Measurements from ENCODE around the gene KLHL7. TPM values are rescaled to one million over a fixed set of nuclear protein-coding genes. Genes with fewer than 3 reads are reported as not detected.

The KLHL7 gene
- total RNA-seq, 2 experiments from 2014 or later, result 17.1 to 18.2 TPM

DNA sequence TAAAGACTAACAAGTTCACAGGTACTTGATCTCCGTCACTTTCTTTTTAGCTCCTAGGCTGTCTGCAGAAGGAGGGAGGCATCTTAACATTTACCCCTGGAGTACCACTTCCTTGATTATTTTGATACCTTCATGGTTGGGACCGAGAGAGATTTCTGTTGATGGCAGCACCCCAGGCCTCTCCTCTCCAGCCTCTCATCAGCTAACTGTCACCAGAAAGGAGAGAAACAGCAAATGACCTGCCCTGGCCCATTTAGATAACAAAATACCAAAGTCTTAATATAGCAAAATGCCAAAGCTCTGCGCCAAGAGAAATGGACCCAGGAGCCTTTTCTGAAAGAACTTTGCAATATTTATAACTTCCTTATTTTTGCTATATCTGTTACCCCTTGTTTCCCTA is 30.0 kb upstream of the KLHL7 start:
- H3K4me1 Mint-ChIP-seq (ENCODE audit: low read depth), result no peaks in the 10 kb centered on the region
- intact Hi-C loops (cut with micrococcal nuclease), result no loop called here
- no peak overlapping the region for H3K27ac Mint-ChIP-seq
- DNase-seq (no peak), ATAC-seq (no peak)
- ChIA-PET POLR2A (no interaction called here), CTCF (interaction anchor here (1.5 kb wide), 1 partner anchor 24 kb away, joined by 3 read pairs; no protein-coding TSS in a partner anchor)
- H3K4me3 Mint-ChIP-seq, result no peak overlapping the region
- no peaks in the 10 kb centered on the region for H3K36me3 Mint-ChIP-seq (ENCODE audit: low read depth)
- no peaks in the 10 kb centered on the region for H3K9me3 Mint-ChIP-seq
- H3K27me3 Mint-ChIP-seq, result peaks cover 9% of the 10 kb centered on the region
- no peak for TF ChIP-seq CTCF (IDR thresholded peaks at IDR 0.05)

- DNase-seq (no peak), ATAC-seq (no peak)
- Mint-ChIP-seq H3K4me3 (no peak overlapping the region), H3K27ac (no peak overlapping the region), H3K4me1 (ENCODE audit: low read depth) (no peaks in the 10 kb centered on the region), H3K9me3 (no peaks in the 10 kb centered on the region), H3K27me3 (peaks cover 9% of the 10 kb centered on the region), H3K36me3 (ENCODE audit: low read depth) (no peaks in the 10 kb centered on the region)
- CTCF ChIA-PET, result interaction anchor here (1.5 kb wide), 1 partner anchor 23 kb away, joined by 3 read pairs; no protein-coding TSS in a partner anchor
- intact Hi-C loops (cut with micrococcal nuclease), result no loop called here
- POLR2A ChIA-PET, result no interaction called here
- no peak for TF ChIP-seq CTCF (IDR thresholded peaks at IDR 0.05)
Observed at GRCh38 chr7:23076772-23077171, 28.8 kb upstream of the KLHL7 start.

GRCh38 chr7:23093111-23093510 is 12.5 kb upstream of the KLHL7 start:
- no peak overlapping the region for H3K27ac Mint-ChIP-seq
- DNase-seq (no peak), ATAC-seq (no peak)
- ChIA-PET CTCF (no interaction called here), POLR2A (no interaction called here)
- intact Hi-C loops (cut with micrococcal nuclease), result no loop called here
- no peak for TF ChIP-seq CTCF (IDR thresholded peaks at IDR 0.05)
- no peaks in the 10 kb centered on the region for H3K4me1 Mint-ChIP-seq (ENCODE audit: low read depth)
- peaks cover 2% of the 10 kb centered on the region for H3K9me3 Mint-ChIP-seq
- H3K4me3 Mint-ChIP-seq, result no peak overlapping the region
- H3K27me3 Mint-ChIP-seq, result no peaks in the 10 kb centered on the region
- H3K36me3 Mint-ChIP-seq (ENCODE audit: low read depth), result peaks cover 4% of the 10 kb centered on the region

GRCh38 chr7:23093546-23093945 is 12.0 kb upstream of the KLHL7 start:
- no peak overlapping the region for H3K4me3 Mint-ChIP-seq
- ATAC-seq, result no peak
- no peaks in the 10 kb centered on the region for H3K27me3 Mint-ChIP-seq
- DNase-seq, result no peak
- CTCF ChIA-PET, result no interaction called here
- H3K36me3 Mint-ChIP-seq (ENCODE audit: low read depth), result peaks cover 4% of the 10 kb centered on the region
- POLR2A ChIA-PET, result no interaction called here
- H3K4me1 Mint-ChIP-seq (ENCODE audit: low read depth), result no peaks in the 10 kb centered on the region
- TF ChIP-seq CTCF (IDR thresholded peaks at IDR 0.05), result no peak
- intact Hi-C loops (cut with micrococcal nuclease), result no loop called here
- peaks cover 2% of the 10 kb centered on the region for H3K9me3 Mint-ChIP-seq
- no peak overlapping the region for H3K27ac Mint-ChIP-seq

GRCh38 chr7:23096518-23097290 is 8.9 kb upstream of the KLHL7 start:
- H3K4me3 Mint-ChIP-seq, result no peak overlapping the region

More at GRCh38 chr7:23096518-23097290, 8.9 kb upstream of the KLHL7 start:
- intact Hi-C loops (cut with micrococcal nuclease), result no loop called here
- Mint-ChIP-seq H3K9me3 (peaks cover 2% of the 10 kb centered on the region), H3K4me1 (ENCODE audit: low read depth) (no peaks in the 10 kb centered on the region), H3K27me3 (no peaks in the 10 kb centered on the region), H3K27ac (no peak overlapping the region), H3K36me3 (ENCODE audit: low read depth) (peaks cover 4% of the 10 kb centered on the region)
- TF ChIP-seq CTCF (IDR thresholded peaks at IDR 0.05), result no peak
- ChIA-PET POLR2A (interaction anchor here (2.5 kb wide), 1 partner anchor 10 kb away, joined by 10 read pairs; no protein-coding TSS in a partner anchor), CTCF (interaction anchor here (1.4 kb wide), 2 partner anchors 10 to 41 kb away, joined by 4 to 6 read pairs; no protein-coding TSS in a partner anchor)
- ATAC-seq (no peak), DNase-seq (no peak)
